GM18867 (cell line): Measurements from ENCODE around the gene CD2BP2.

Experiments used
- ATAC-seq: cut with Tn5 transposase; IDR thresholded peaks from one replicate; pipeline ENCODE4 v1.9.1; 2021; ENCODE audit warnings: mild to moderate bottlenecking, moderate library complexity; ENCODE audit not compliant: unreplicated experiment

CD2BP2 gene

GRCh38 chr16:30379158-30379783 is 24.2 kb upstream of the CD2BP2 start:
- ATAC-seq = no peak

- ATAC-seq = peak; percentile 83
Observed at GRCh38 chr16:30378236-30379157, 23.4 kb upstream of the CD2BP2 start.

- peak; percentile 35 for ATAC-seq
Observed at GRCh38 chr16:30377812-30378235, 22.7 kb upstream of the CD2BP2 start.

GRCh38 chr16:30377050-30377811 is 22.1 kb upstream of the CD2BP2 start:
- ATAC-seq = no peak

- ATAC-seq = no peak
Observed at GRCh38 chr16:30376461-30376902, 21.4 kb upstream of the CD2BP2 start.

- ATAC-seq = no peak
Observed at GRCh38 chr16:30375864-30376263, 20.8 kb upstream of the CD2BP2 start.

GRCh38 chr16:30374538-30374937 is 19.4 kb upstream of the CD2BP2 start, which contains the start of gene MYL11:
Gene MYL11, plus strand, starts transcription at chr16:30374802. Its CDS starts 56 bp downstream, at chr16:30374858.
- no peak for ATAC-seq

- no peak for ATAC-seq
Observed at GRCh38 chr16:30372725-30373124, 17.6 kb upstream of the CD2BP2 start.

GRCh38 chr16:30372038-30372712 is 17.1 kb upstream of the CD2BP2 start:
- ATAC-seq = no peak

- ATAC-seq = no peak
Observed at GRCh38 chr16:30371248-30371816, 16.2 kb upstream of the CD2BP2 start.

GRCh38 chr16:30370456-30371247 is 15.5 kb upstream of the CD2BP2 start, which contains the start of gene TBC1D10B:
Gene TBC1D10B, minus strand, starts transcription at chr16:30370494. Its CDS starts 311 bp downstream, at chr16:30370183.
- peak; percentile 74 for ATAC-seq

- ATAC-seq = peak; percentile 9
Observed at GRCh38 chr16:30369938-30370455, 14.9 kb upstream of the CD2BP2 start.

GRCh38 chr16:30369091-30369937 is 14.2 kb upstream of the CD2BP2 start:
- ATAC-seq = no peak

- no peak for ATAC-seq
Observed at GRCh38 chr16:30368792-30369090, 13.6 kb upstream of the CD2BP2 start.

GRCh38 chr16:30368122-30368791 is 13.1 kb upstream of the CD2BP2 start:
- no peak for ATAC-seq

- ATAC-seq = no peak
Observed at GRCh38 chr16:30367349-30368009, 12.4 kb upstream of the CD2BP2 start.

GRCh38 chr16:30366511-30366910 is 11.4 kb upstream of the CD2BP2 start:
- no peak for ATAC-seq
